H9 (cell line): Measurements from ENCODE around the gene DCAF11. TPM values are rescaled to one million over a fixed set of nuclear protein-coding genes. Genes with fewer than 3 reads are reported as not detected.

ENCODE experiments used
- DNase-seq: peaks from one replicate; pipeline ENCODE4 v3.0.0-alpha.2; 2017
- H2AFZ ChIP-seq: one replicate; pipeline ENCODE4 v1.6.1; 2013; ENCODE audit warnings: mild to moderate bottlenecking, low read length, control low read depth, moderate library complexity
- H2AK5ac ChIP-seq: 2 replicates; pipeline ENCODE4 v1.6.1; 2013; ENCODE audit warnings: low read length, control low read depth, mixed read lengths; ENCODE audit not compliant: insufficient read length
- H2BK120ac ChIP-seq: one replicate; pipeline ENCODE4 v1.6.1; 2013; ENCODE audit warnings: low read depth, mild to moderate bottlenecking, low read length, control low read depth, inconsistent platforms; ENCODE audit not compliant: poor library complexity, severe bottlenecking
- H2BK12ac ChIP-seq: 2 replicates; pipeline ENCODE4 v1.6.1; 2013; ENCODE audit warnings: low read length, control low read depth, mixed read lengths, low read depth; ENCODE audit not compliant: insufficient read length
- H2BK15ac ChIP-seq: 2 replicates; pipeline ENCODE4 v1.6.1; 2013; ENCODE audit warnings: low read depth, low read length, control low read depth
- H2BK20ac ChIP-seq: one replicate; pipeline ENCODE4 v1.6.1; 2013; ENCODE audit warnings: low read depth, mild to moderate bottlenecking, low read length, control low read depth, inconsistent platforms; ENCODE audit not compliant: poor library complexity, severe bottlenecking
- H2BK5ac ChIP-seq: 2 replicates; pipeline ENCODE4 v1.6.1; 2013; ENCODE audit warnings: low read length, control low read depth, mixed read lengths; ENCODE audit not compliant: insufficient read length
- H3K14ac ChIP-seq: 2 replicates; pipeline ENCODE4 v1.6.1; 2013; ENCODE audit warnings: low read length, control low read depth; ENCODE audit not compliant: insufficient read depth
- H3K18ac ChIP-seq: 2 replicates; pipeline ENCODE4 v1.6.1; 2013; ENCODE audit warnings: low read depth, mild to moderate bottlenecking, mixed read lengths, low read length, control low read depth; ENCODE audit not compliant: insufficient read length
- H3K23ac ChIP-seq: 2 replicates; pipeline ENCODE4 v1.6.1; 2013; ENCODE audit warnings: low read length, control low read depth, mixed read lengths, low read depth; ENCODE audit not compliant: insufficient read length
- H3K23me2 ChIP-seq: 2 replicates; pipeline ENCODE4 v1.6.1; 2013; ENCODE audit warnings: low read depth, mild to moderate bottlenecking, mixed read lengths, low read length, control low read depth; ENCODE audit not compliant: insufficient read length, poor library complexity, severe bottlenecking
- H3K27ac ChIP-seq: 2 replicates; pipeline ENCODE4 v1.5.1; 2013; ENCODE audit warnings: low read length, control low read depth, mixed read lengths, low read depth; ENCODE audit not compliant: insufficient read length
- H3K27me3 ChIP-seq: 2 replicates; pipeline ENCODE4 v1.6.1; 2013; ENCODE audit warnings: low read length, control low read depth, inconsistent platforms; ENCODE audit not compliant: insufficient read depth
- H3K4ac ChIP-seq: 2 replicates; pipeline ENCODE4 v1.6.1; 2013; ENCODE audit warnings: low read depth, mild to moderate bottlenecking, control low read depth, inconsistent platforms, low read length, moderate library complexity
- H3K4me1 ChIP-seq: 2 replicates; pipeline ENCODE4 v1.6.1; 2013; ENCODE audit warnings: low read length, control low read depth, inconsistent platforms; ENCODE audit not compliant: insufficient read depth
- H3K4me2 ChIP-seq: 2 replicates; pipeline ENCODE4 v1.6.1; 2013; ENCODE audit warnings: low read length, control low read depth, mixed read lengths; ENCODE audit not compliant: insufficient read length, insufficient read depth
- H3K56ac ChIP-seq: 2 replicates; pipeline ENCODE4 v1.6.1; 2013; ENCODE audit warnings: low read depth, mild to moderate bottlenecking, mixed read lengths, low read length, control low read depth; ENCODE audit not compliant: insufficient read length
- H3K79me1 ChIP-seq: 2 replicates; pipeline ENCODE4 v1.6.1; 2013; ENCODE audit warnings: low read depth, mild to moderate bottlenecking, moderate library complexity, low read length, control low read depth, inconsistent platforms; ENCODE audit not compliant: insufficient read depth, poor library complexity, severe bottlenecking
- H3K79me2 ChIP-seq: 2 replicates; pipeline ENCODE4 v1.6.1; 2013; ENCODE audit warnings: low read length, control low read depth, inconsistent platforms; ENCODE audit not compliant: insufficient read depth
- H3K9ac ChIP-seq: 2 replicates; pipeline ENCODE4 v1.6.1; 2013; ENCODE audit warnings: low read length, control low read depth, mixed read lengths; ENCODE audit not compliant: insufficient read length; ENCODE audit errors: extremely low read depth
- H3K9me3 ChIP-seq: one replicate; pipeline ENCODE4 v1.6.1; 2013; ENCODE audit warnings: low read depth, low read length, inconsistent platforms; ENCODE audit not compliant: control insufficient read depth
- H3T11ph ChIP-seq: one replicate; pipeline ENCODE4 v1.6.1; 2013; ENCODE audit warnings: mild to moderate bottlenecking, low read length, control low read depth, inconsistent platforms
- H4K20me1 ChIP-seq: one replicate; pipeline ENCODE4 v1.6.1; 2013; ENCODE audit not compliant: control insufficient read depth, insufficient read length, insufficient read depth
- H4K5ac ChIP-seq: 2 replicates; pipeline ENCODE4 v1.6.1; 2013; ENCODE audit warnings: low read depth, mild to moderate bottlenecking, mixed read lengths, low read length, control low read depth; ENCODE audit not compliant: insufficient read length
- H4K8ac ChIP-seq: replicated peaks from 2 replicates; pipeline ENCODE4 v1.6.1; 2013; ENCODE audit warnings: low read length, control low read depth, mixed read lengths, low read depth; ENCODE audit not compliant: insufficient read length
- H4K91ac ChIP-seq: 2 replicates; pipeline ENCODE4 v1.6.1; 2013; ENCODE audit warnings: low read depth, mild to moderate bottlenecking, moderate library complexity, mixed read lengths, low read length, control low read depth; ENCODE audit not compliant: insufficient read length
- H3K27ac Mint-ChIP-seq, 3 experiments: 2 replicates in 2 of 3; 3 replicates in 1 of 3; pipeline ENCODE4 v1.8.0; 2020 to 2021; ENCODE audit warnings: mixed read lengths in 3 of 3, mild to moderate bottlenecking in 1 of 3, moderate library complexity in 1 of 3
- H3K27me3 Mint-ChIP-seq: 2 replicates; pipeline ENCODE4 v1.8.0; 2021; ENCODE audit warnings: low read depth, mild to moderate bottlenecking, moderate library complexity, mixed read lengths
- H3K36me3 Mint-ChIP-seq, 3 experiments: 2 replicates in 2 of 3; 3 replicates in 1 of 3; pipeline ENCODE4 v1.8.0; 2020 to 2021; ENCODE audit warnings: low read depth in 3 of 3, mixed read lengths in 3 of 3; ENCODE audit not compliant: insufficient read depth in 1 of 3
- H3K4me1 Mint-ChIP-seq, 2 experiments: 2 replicates each; pipeline ENCODE4 v1.8.0; 2020; ENCODE audit warnings: mixed read lengths in 2 of 2
- H3K4me3 Mint-ChIP-seq, 2 experiments: 2 replicates in 1 of 2; 3 replicates in 1 of 2; pipeline ENCODE4 v1.8.0; 2020 to 2021; ENCODE audit warnings: mild to moderate bottlenecking in 2 of 2, mixed read lengths in 2 of 2, moderate library complexity in 1 of 2
- H3K9me3 Mint-ChIP-seq, 2 experiments: 2 replicates in 1 of 2; 3 replicates in 1 of 2; pipeline ENCODE4 v1.8.0; 2020; ENCODE audit warnings: mild to moderate bottlenecking in 2 of 2, mixed read lengths in 2 of 2, moderate library complexity in 1 of 2
- WGBS: extraction: QIAGEN DNeasy Blood & Tissue Kit; methylation state at CpG from one replicate; pipeline ENCODE4 v1.1.7; 2013; ENCODE audit warnings: missing lambda C conversion rate, low lambda C conversion rate, mixed read lengths; ENCODE audit not compliant: insufficient read length; ENCODE audit errors: extremely low coverage; 5-methylcytosine and 5-hydroxymethylcytosine counted together
- total RNA-seq: library from RNA; stranded (reverse); gene quantifications from 2 replicates; pipeline ENCODE4 v1.2.1, GENCODE V29; 2021
- TF ChIP-seq, protein P1 (sequence below): fragments of 200-600 bp; sonication (generic); conservative IDR thresholded peaks from 3 replicates; pipeline ENCODE4 v1.8.0; 2021; ENCODE audit warnings: antibody characterized with exemption, mild to moderate bottlenecking

DCAF11 gene
- total RNA-seq, 1 experiment from 2014 or later, result 73.4 TPM

DNA sequence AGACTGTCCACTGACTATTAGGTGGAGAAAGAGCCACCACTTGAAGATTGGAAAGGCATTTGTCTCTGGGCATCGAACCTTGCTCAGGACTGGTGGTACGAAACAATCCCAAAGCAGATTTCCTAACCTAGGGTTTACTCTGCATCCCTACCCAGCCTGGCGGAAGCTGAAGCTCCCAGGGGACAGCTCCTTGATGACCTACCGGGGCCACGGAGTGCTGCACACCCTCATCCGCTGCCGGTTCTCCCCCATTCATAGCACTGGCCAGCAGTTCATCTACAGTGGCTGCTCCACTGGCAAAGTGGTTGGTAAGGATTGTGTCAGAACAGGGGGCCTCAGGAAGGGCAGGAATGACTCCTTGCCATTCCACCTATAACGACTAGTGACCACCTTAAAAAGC is 6.6 kb downstream of the DCAF11 start:
- H3K4me1 ChIP-seq, result no peaks in the 10 kb centered on the region
- H3K4ac ChIP-seq, result no peak overlapping the region
- no peak overlapping the region for H2BK5ac ChIP-seq
- H3T11ph ChIP-seq, result no peak overlapping the region
- H2BK120ac ChIP-seq, result no peak overlapping the region
- H2BK20ac ChIP-seq, result no peak overlapping the region
- no peak overlapping the region for H4K5ac ChIP-seq
- no peaks in the 10 kb centered on the region for H4K20me1 ChIP-seq
- no peak overlapping the region for H3K23ac ChIP-seq
- no peak overlapping the region for H3K18ac ChIP-seq
- no peaks in the 10 kb centered on the region for H3K79me2 ChIP-seq
- no peak overlapping the region for H3K56ac ChIP-seq
- H2AK5ac ChIP-seq, result no peak overlapping the region
- H3K23me2 ChIP-seq, result no peaks in the 10 kb centered on the region
- TF ChIP-seq, protein P1, sequence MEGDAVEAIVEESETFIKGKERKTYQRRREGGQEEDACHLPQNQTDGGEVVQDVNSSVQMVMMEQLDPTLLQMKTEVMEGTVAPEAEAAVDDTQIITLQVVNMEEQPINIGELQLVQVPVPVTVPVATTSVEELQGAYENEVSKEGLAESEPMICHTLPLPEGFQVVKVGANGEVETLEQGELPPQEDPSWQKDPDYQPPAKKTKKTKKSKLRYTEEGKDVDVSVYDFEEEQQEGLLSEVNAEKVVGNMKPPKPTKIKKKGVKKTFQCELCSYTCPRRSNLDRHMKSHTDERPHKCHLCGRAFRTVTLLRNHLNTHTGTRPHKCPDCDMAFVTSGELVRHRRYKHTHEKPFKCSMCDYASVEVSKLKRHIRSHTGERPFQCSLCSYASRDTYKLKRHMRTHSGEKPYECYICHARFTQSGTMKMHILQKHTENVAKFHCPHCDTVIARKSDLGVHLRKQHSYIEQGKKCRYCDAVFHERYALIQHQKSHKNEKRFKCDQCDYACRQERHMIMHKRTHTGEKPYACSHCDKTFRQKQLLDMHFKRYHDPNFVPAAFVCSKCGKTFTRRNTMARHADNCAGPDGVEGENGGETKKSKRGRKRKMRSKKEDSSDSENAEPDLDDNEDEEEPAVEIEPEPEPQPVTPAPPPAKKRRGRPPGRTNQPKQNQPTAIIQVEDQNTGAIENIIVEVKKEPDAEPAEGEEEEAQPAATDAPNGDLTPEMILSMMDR, result no peak
- no peak overlapping the region for H4K91ac ChIP-seq
- no peak overlapping the region for H2BK12ac ChIP-seq
- no peaks in the 10 kb centered on the region for H3K9me3 ChIP-seq
- Mint-ChIP-seq H3K4me3 (no peak overlapping the region), H3K27ac (no peak overlapping the region), H3K9me3 (no peaks in the 10 kb centered on the region), H3K27me3 (no peaks in the 10 kb centered on the region), H3K36me3 (peaks cover 24 to 74% (median 68%) of the 10 kb centered on the region in 3 experiments; a peak in 6 of 7 replicates), H3K4me1 (peaks cover 3 to 5% of the 10 kb centered on the region in 2 experiments)
- H3K79me1 ChIP-seq, result no peaks in the 10 kb centered on the region
- DNase-seq, result no peak
- H3K9ac ChIP-seq, result no peak overlapping the region
- H3K4me2 ChIP-seq, result no peak overlapping the region
- H4K8ac ChIP-seq, result no peak overlapping the region
- no peaks in the 10 kb centered on the region for H3K27me3 ChIP-seq
- H3K27ac ChIP-seq, result no peak overlapping the region
- no CpG with 5 or more reads among the region's 8 CpGs for WGBS
- H2BK15ac ChIP-seq, result no peak overlapping the region
- H3K14ac ChIP-seq, result no peak overlapping the region
- H2AFZ ChIP-seq, result no peak overlapping the region
